ENCODE data around the gene PTGR1. TPM values are rescaled to one million over a fixed set of nuclear protein-coding genes. Genes with fewer than 3 reads are reported as not detected.

The PTGR1 gene
- total RNA-seq (2012; rRNA removed), result 53.5 and 75.5 TPM in 2 replicates

GRCh38 chr9:111599092-111599954 is at the start of gene PTGR1:
TSS of gene PTGR1 (minus strand) at chr9:111599647. CDS start at chr9:111597422, 2,225 bp downstream.
- Histone ChIP-seq H3K4me1 (ENCODE audit: control insufficient read depth, insufficient read depth, low read length) (peaks cover 16% of the 10 kb centered on the region), H3K36me3 (ENCODE audit: insufficient read depth, low read length) (peaks cover 20% of the 10 kb centered on the region), H3K4me2 (ENCODE audit: low read length) (peak within 1 kb of the TSS; percentile 81), H3K4me3 (ENCODE audit: low read length) (peak within 1 kb of the TSS; percentile 83), H3K9me3 (replicated peaks; ENCODE audit: low read length) (no peaks in the 10 kb centered on the region), H3K27me3 (ENCODE audit: control insufficient read depth, insufficient read depth, low read length) (no peaks in the 10 kb centered on the region), H3K9ac (ENCODE audit: low read depth, low read length) (peak within 1 kb of the TSS; percentile 82)

GRCh38 chr9:111649016-111649415 is 49.6 kb upstream of the PTGR1 start:
- Histone ChIP-seq H3K4me1 (ENCODE audit: control insufficient read depth, insufficient read depth, low read length) (no peaks in the 10 kb centered on the region), H3K9me3 (replicated peaks; ENCODE audit: low read length) (no peaks in the 10 kb centered on the region), H3K27me3 (ENCODE audit: control insufficient read depth, insufficient read depth, low read length) (no peaks in the 10 kb centered on the region), H3K36me3 (ENCODE audit: insufficient read depth, low read length) (peaks cover 51% of the 10 kb centered on the region), H3K4me2 (ENCODE audit: low read length) (no peak overlapping the region), H3K4me3 (ENCODE audit: low read length) (no peak overlapping the region), H3K9ac (ENCODE audit: low read depth, low read length) (no peak overlapping the region)

DNA sequence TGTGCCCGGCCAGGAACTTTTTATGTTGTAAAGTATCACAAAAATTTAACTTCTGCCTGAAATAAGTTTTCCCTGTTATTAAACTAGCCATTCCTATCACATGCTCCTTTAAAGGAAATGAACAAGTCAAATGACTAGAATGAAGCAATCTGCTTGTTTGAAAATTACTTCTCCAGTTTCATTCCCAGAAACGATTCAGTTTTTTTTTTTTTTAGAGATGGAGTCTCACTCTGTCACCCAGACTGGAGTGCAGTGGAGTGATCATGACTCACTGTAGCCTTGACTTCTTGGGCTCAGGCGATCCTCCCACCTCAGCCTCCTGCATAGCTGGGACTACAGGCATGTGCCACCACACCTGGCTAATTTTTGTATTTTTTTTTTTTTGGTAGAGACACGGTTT is 48.6 kb upstream of the PTGR1 start:
- H3K9ac ChIP-seq (ENCODE audit: low read depth, low read length), result no peak overlapping the region
- no peak overlapping the region for H3K4me2 ChIP-seq (ENCODE audit: low read length)
- peaks cover 51% of the 10 kb centered on the region for H3K36me3 ChIP-seq (ENCODE audit: insufficient read depth, low read length)
- H3K27me3 ChIP-seq (ENCODE audit: control insufficient read depth, insufficient read depth, low read length), result no peaks in the 10 kb centered on the region
- no peaks in the 10 kb centered on the region for H3K4me1 ChIP-seq (ENCODE audit: control insufficient read depth, insufficient read depth, low read length)
- H3K4me3 ChIP-seq (ENCODE audit: low read length), result no peak overlapping the region
- no peaks in the 10 kb centered on the region for H3K9me3 ChIP-seq (replicated peaks; ENCODE audit: low read length)

DNA sequence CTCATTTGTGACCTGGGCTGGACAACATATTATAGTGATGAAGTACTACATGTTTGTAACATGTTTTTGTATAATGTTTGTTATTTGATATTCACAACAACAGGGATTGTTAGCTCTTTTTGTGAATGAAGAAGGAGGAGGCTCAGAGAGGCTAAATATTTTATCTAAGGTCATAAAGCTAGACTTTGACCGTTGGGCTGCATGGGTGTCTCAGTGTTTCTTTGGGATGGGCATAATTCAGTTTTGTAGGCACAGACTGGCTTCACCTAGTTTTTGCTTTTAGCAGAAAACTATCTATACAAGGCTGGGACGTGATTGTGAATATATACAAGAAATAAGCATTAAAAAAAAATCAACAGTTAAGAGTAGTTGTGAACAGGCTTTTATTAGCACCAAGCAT is 47.0 kb upstream of the PTGR1 start:
- Histone ChIP-seq H3K9me3 (replicated peaks; ENCODE audit: low read length) (no peaks in the 10 kb centered on the region), H3K9ac (ENCODE audit: low read depth, low read length) (no peak overlapping the region), H3K36me3 (ENCODE audit: insufficient read depth, low read length) (peaks cover 54% of the 10 kb centered on the region), H3K27me3 (ENCODE audit: control insufficient read depth, insufficient read depth, low read length) (no peaks in the 10 kb centered on the region), H3K4me1 (ENCODE audit: control insufficient read depth, insufficient read depth, low read length) (no peaks in the 10 kb centered on the region), H3K4me2 (ENCODE audit: low read length) (no peak overlapping the region), H3K4me3 (ENCODE audit: low read length) (no peak overlapping the region)

- peaks cover 54% of the 10 kb centered on the region for H3K36me3 ChIP-seq (ENCODE audit: insufficient read depth, low read length)
- H3K4me1 ChIP-seq (ENCODE audit: control insufficient read depth, insufficient read depth, low read length), result no peaks in the 10 kb centered on the region
- no peaks in the 10 kb centered on the region for H3K27me3 ChIP-seq (ENCODE audit: control insufficient read depth, insufficient read depth, low read length)
- H3K9ac ChIP-seq (ENCODE audit: low read depth, low read length), result no peak overlapping the region
- H3K4me2 ChIP-seq (ENCODE audit: low read length), result no peak overlapping the region
- no peak overlapping the region for H3K4me3 ChIP-seq (ENCODE audit: low read length)
- no peaks in the 10 kb centered on the region for H3K9me3 ChIP-seq (replicated peaks; ENCODE audit: low read length)
Observed at GRCh38 chr9:111645806-111646205, 46.4 kb upstream of the PTGR1 start.

GRCh38 chr9:111644195-111644772 is 44.8 kb upstream of the PTGR1 start:
- Histone ChIP-seq H3K4me2 (ENCODE audit: low read length) (no peak overlapping the region), H3K9me3 (replicated peaks; ENCODE audit: low read length) (no peaks in the 10 kb centered on the region), H3K27me3 (ENCODE audit: control insufficient read depth, insufficient read depth, low read length) (no peaks in the 10 kb centered on the region), H3K9ac (ENCODE audit: low read depth, low read length) (no peak overlapping the region), H3K36me3 (ENCODE audit: insufficient read depth, low read length) (peaks cover 40% of the 10 kb centered on the region), H3K4me3 (ENCODE audit: low read length) (no peak overlapping the region), H3K4me1 (ENCODE audit: control insufficient read depth, insufficient read depth, low read length) (peaks cover 2% of the 10 kb centered on the region)

DNA sequence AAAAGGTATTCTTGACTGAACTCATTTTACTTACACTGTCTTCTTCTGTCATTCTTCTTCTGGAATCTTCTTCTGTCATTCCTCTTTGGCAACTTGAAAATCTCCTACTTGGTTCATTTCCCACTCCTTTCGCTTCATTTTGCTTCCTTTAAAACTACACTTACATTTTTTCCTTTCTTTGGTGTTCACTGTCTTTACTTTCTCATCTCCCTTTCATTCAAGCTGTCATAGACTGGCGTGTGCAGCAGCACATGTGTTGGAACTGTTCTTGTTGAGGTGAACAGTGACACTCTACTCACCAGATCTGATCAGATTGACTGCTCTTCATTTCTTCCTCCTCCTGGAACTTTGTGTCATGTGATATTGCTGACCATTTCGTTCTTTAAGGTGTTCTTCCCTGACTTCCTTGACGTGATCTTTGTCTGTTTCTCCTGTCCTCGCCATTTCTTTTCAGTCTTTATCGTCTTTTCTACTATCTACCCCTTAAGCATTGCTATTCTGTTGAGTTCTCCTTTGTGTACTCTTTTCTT is 38.0 kb upstream of the PTGR1 start:
- Histone ChIP-seq H3K36me3 (ENCODE audit: insufficient read depth, low read length) (no peaks in the 10 kb centered on the region), H3K4me1 (ENCODE audit: control insufficient read depth, insufficient read depth, low read length) (peaks cover 15% of the 10 kb centered on the region), H3K9me3 (replicated peaks; ENCODE audit: low read length) (no peaks in the 10 kb centered on the region), H3K4me2 (ENCODE audit: low read length) (no peak overlapping the region), H3K9ac (ENCODE audit: low read depth, low read length) (no peak overlapping the region), H3K27me3 (ENCODE audit: control insufficient read depth, insufficient read depth, low read length) (no peaks in the 10 kb centered on the region), H3K4me3 (ENCODE audit: low read length) (no peak overlapping the region)

DNA sequence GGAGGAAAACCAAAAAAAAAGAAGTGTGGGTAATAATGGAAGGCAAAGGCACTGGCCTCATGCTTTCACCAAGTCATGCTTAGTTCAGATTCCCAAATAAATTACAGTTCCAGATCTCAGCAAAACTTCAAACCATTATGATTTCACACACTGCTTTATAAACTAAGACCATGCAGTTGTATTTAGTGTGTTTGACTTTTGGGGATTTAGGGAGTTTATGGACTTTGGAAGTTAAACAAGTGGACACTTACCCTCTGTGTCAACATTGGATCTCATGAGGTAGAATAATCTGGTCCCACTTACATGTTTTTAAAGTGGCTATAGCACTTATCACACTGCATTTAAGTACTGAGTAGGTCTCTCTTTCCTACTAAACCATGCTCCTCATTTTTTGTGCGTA is 35.4 kb upstream of the PTGR1 start:
- H3K4me3 ChIP-seq (ENCODE audit: low read length), result no peak overlapping the region
- peaks cover 24% of the 10 kb centered on the region for H3K4me1 ChIP-seq (ENCODE audit: control insufficient read depth, insufficient read depth, low read length)
- H3K4me2 ChIP-seq (ENCODE audit: low read length), result no peak overlapping the region
- H3K36me3 ChIP-seq (ENCODE audit: insufficient read depth, low read length), result no peaks in the 10 kb centered on the region
- H3K27me3 ChIP-seq (ENCODE audit: control insufficient read depth, insufficient read depth, low read length), result no peaks in the 10 kb centered on the region
- no peak overlapping the region for H3K9ac ChIP-seq (ENCODE audit: low read depth, low read length)
- H3K9me3 ChIP-seq (replicated peaks; ENCODE audit: low read length), result no peaks in the 10 kb centered on the region

- Histone ChIP-seq H3K36me3 (ENCODE audit: insufficient read depth, low read length) (no peaks in the 10 kb centered on the region), H3K4me3 (ENCODE audit: low read length) (peak overlapping the region; percentile 78), H3K9ac (ENCODE audit: low read depth, low read length) (no peak overlapping the region), H3K9me3 (replicated peaks; ENCODE audit: low read length) (no peaks in the 10 kb centered on the region), H3K4me2 (ENCODE audit: low read length) (peak overlapping the region; percentile 97), H3K27me3 (ENCODE audit: control insufficient read depth, insufficient read depth, low read length) (no peaks in the 10 kb centered on the region), H3K4me1 (ENCODE audit: control insufficient read depth, insufficient read depth, low read length) (peaks cover 21% of the 10 kb centered on the region)
Observed at GRCh38 chr9:111633389-111633736, 33.9 kb upstream of the PTGR1 start.

- Histone ChIP-seq H3K36me3 (ENCODE audit: insufficient read depth, low read length) (no peaks in the 10 kb centered on the region), H3K9ac (ENCODE audit: low read depth, low read length) (peak overlapping the region; percentile 94), H3K4me2 (ENCODE audit: low read length) (peak overlapping the region; percentile 97), H3K9me3 (replicated peaks; ENCODE audit: low read length) (no peaks in the 10 kb centered on the region), H3K4me1 (ENCODE audit: control insufficient read depth, insufficient read depth, low read length) (peaks cover 21% of the 10 kb centered on the region), H3K4me3 (ENCODE audit: low read length) (peak overlapping the region; percentile 78), H3K27me3 (ENCODE audit: control insufficient read depth, insufficient read depth, low read length) (no peaks in the 10 kb centered on the region)
Observed at GRCh38 chr9:111632695-111633388, 33.4 kb upstream of the PTGR1 start.

DNA sequence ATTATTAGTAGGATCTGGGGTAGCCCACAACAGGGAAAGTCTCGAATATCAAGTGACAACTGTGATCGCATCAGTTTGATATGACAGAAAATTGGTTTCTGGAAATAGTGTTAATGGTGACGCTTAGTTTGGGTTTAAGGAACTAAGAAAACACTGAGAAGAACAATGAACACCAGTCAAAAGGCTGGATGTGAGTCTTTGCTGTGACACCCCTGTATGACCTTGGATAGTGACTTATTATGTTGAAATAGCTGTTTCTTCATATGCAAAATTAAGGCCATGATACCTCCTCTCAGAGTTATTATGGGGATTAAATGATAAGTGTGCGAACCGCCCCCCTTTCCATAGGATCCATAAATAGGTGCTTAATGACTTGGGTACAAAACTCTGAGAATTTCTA is 32.6 kb upstream of the PTGR1 start:
- Histone ChIP-seq H3K4me3 (ENCODE audit: low read length) (peak overlapping the region; percentile 78), H3K9me3 (replicated peaks; ENCODE audit: low read length) (no peaks in the 10 kb centered on the region), H3K36me3 (ENCODE audit: insufficient read depth, low read length) (no peaks in the 10 kb centered on the region), H3K27me3 (ENCODE audit: control insufficient read depth, insufficient read depth, low read length) (no peaks in the 10 kb centered on the region), H3K4me1 (ENCODE audit: control insufficient read depth, insufficient read depth, low read length) (peaks cover 21% of the 10 kb centered on the region), H3K4me2 (ENCODE audit: low read length) (peak overlapping the region; percentile 97), H3K9ac (ENCODE audit: low read depth, low read length) (peak overlapping the region; percentile 94)

All from skeletal muscle satellite cell (primary cell).